Activated T-cell treated with anti-CD3 and anti-CD28 coated beads, Interleukin-2, amount 50 U/mL, for 24 hours (primary cell): Measurements from ENCODE around the gene B4GALT5.
"Not testable (repeated sequence)": the region's sequence is repeated elsewhere in the genome, so short reads cannot be mapped to it uniquely, and the experiment has no call there.

Experiments
- DNase-seq: peaks from one replicate; pipeline ENCODE4 v3.0.0-alpha.2; 2020
- H3K27ac Mint-ChIP-seq: 2 replicates; pipeline ENCODE4 v1.8.0; 2020; ENCODE audit warnings: mild to moderate bottlenecking, mixed read lengths
- H3K27me3 Mint-ChIP-seq: 2 replicates; pipeline ENCODE4 v1.8.0; 2020; ENCODE audit warnings: mixed read lengths
- H3K36me3 Mint-ChIP-seq: 2 replicates; pipeline ENCODE4 v1.8.0; 2020; ENCODE audit warnings: low read depth, mixed read lengths
- H3K4me1 Mint-ChIP-seq: 2 replicates; pipeline ENCODE4 v1.8.0; 2020; ENCODE audit warnings: low read depth, mixed read lengths
- H3K4me3 Mint-ChIP-seq: 2 replicates; pipeline ENCODE4 v1.8.0; 2020; ENCODE audit warnings: mild to moderate bottlenecking, moderate library complexity, mixed read lengths
- H3K9me3 Mint-ChIP-seq: 2 replicates; pipeline ENCODE4 v1.8.0; 2020; ENCODE audit warnings: mixed read lengths

Gene B4GALT5

GRCh38 chr20:49748525-49748838 lies 34.8 kb upstream of the B4GALT5 start:
- Mint-ChIP-seq H3K36me3 (no peaks in the 10 kb centered on the region), H3K27ac (no peak overlapping the region), H3K27me3 (no peaks in the 10 kb centered on the region), H3K4me1 (peaks cover 8% of the 10 kb centered on the region), H3K9me3 (no peaks in the 10 kb centered on the region), H3K4me3 (no peak overlapping the region)
- DNase-seq: no peak

GRCh38 chr20:49747707-49748524 lies 34.2 kb upstream of the B4GALT5 start:
- no peak for DNase-seq
- Mint-ChIP-seq H3K27ac (no peak overlapping the region), H3K27me3 (no peaks in the 10 kb centered on the region), H3K9me3 (no peaks in the 10 kb centered on the region), H3K4me1 (peaks cover 8% of the 10 kb centered on the region), H3K36me3 (no peaks in the 10 kb centered on the region), H3K4me3 (no peak overlapping the region)

- no peak for DNase-seq
- Mint-ChIP-seq H3K36me3 (no peaks in the 10 kb centered on the region), H3K9me3 (no peaks in the 10 kb centered on the region), H3K27ac (no peak overlapping the region), H3K4me3 (no peak overlapping the region), H3K27me3 (no peaks in the 10 kb centered on the region), H3K4me1 (no peaks in the 10 kb centered on the region)
These were observed 29.3 kb upstream of the B4GALT5 start for GRCh38 chr20:49742948-49743347.

GRCh38 chr20:49741977-49742376 lies 28.3 kb upstream of the B4GALT5 start:
- no peak for DNase-seq
- Mint-ChIP-seq H3K27ac (no peak overlapping the region), H3K27me3 (no peaks in the 10 kb centered on the region), H3K36me3 (no peaks in the 10 kb centered on the region), H3K4me1 (no peaks in the 10 kb centered on the region), H3K4me3 (no peak overlapping the region), H3K9me3 (no peaks in the 10 kb centered on the region)

GRCh38 chr20:49740807-49741206 lies 27.1 kb upstream of the B4GALT5 start:
- Mint-ChIP-seq H3K4me1 (no peaks in the 10 kb centered on the region), H3K4me3 (no peak overlapping the region), H3K27ac (no peak overlapping the region), H3K9me3 (no peaks in the 10 kb centered on the region), H3K36me3 (no peaks in the 10 kb centered on the region), H3K27me3 (no peaks in the 10 kb centered on the region)
- no peak for DNase-seq

GRCh38 chr20:49739042-49739441 lies 25.4 kb upstream of the B4GALT5 start:
- no peaks in the 10 kb centered on the region for H3K9me3 Mint-ChIP-seq
- no peak overlapping the region for H3K4me3 Mint-ChIP-seq
- no peak for DNase-seq
- H3K27ac Mint-ChIP-seq: no peak overlapping the region
- no peaks in the 10 kb centered on the region for H3K36me3 Mint-ChIP-seq
- no peaks in the 10 kb centered on the region for H3K4me1 Mint-ChIP-seq
- no peaks in the 10 kb centered on the region for H3K27me3 Mint-ChIP-seq

GRCh38 chr20:49737260-49737659 lies 23.6 kb upstream of the B4GALT5 start:
- Mint-ChIP-seq H3K4me1 (no peaks in the 10 kb centered on the region), H3K27me3 (no peaks in the 10 kb centered on the region), H3K27ac (no peak overlapping the region), H3K36me3 (no peaks in the 10 kb centered on the region), H3K4me3 (no peak overlapping the region), H3K9me3 (no peaks in the 10 kb centered on the region)
- DNase-seq: no peak

- Mint-ChIP-seq H3K9me3 (no peaks in the 10 kb centered on the region), H3K4me1 (peaks cover 5% of the 10 kb centered on the region), H3K36me3 (no peaks in the 10 kb centered on the region), H3K27me3 (no peaks in the 10 kb centered on the region), H3K27ac (no peak overlapping the region), H3K4me3 (no peak overlapping the region)
- DNase-seq: no peak
These were observed 16.1 kb upstream of the B4GALT5 start for GRCh38 chr20:49729780-49730179.

GRCh38 chr20:49727894-49728885 lies 14.5 kb upstream of the B4GALT5 start:
- Mint-ChIP-seq H3K9me3 (no peaks in the 10 kb centered on the region), H3K27me3 (no peaks in the 10 kb centered on the region), H3K4me3 (no peak overlapping the region), H3K36me3 (no peaks in the 10 kb centered on the region), H3K27ac (no peak overlapping the region), H3K4me1 (peaks cover 11% of the 10 kb centered on the region)
- no peak for DNase-seq

- H3K4me1 Mint-ChIP-seq: peaks cover 11% of the 10 kb centered on the region
- H3K36me3 Mint-ChIP-seq: no peaks in the 10 kb centered on the region
- DNase-seq: no peak
- H3K27ac Mint-ChIP-seq: no peak overlapping the region
- H3K4me3 Mint-ChIP-seq: no peak overlapping the region
- no peaks in the 10 kb centered on the region for H3K9me3 Mint-ChIP-seq
- no peaks in the 10 kb centered on the region for H3K27me3 Mint-ChIP-seq
These were observed 13.8 kb upstream of the B4GALT5 start for GRCh38 chr20:49727478-49727877.

GRCh38 chr20:49725694-49726093 lies 12.0 kb upstream of the B4GALT5 start:
- H3K36me3 Mint-ChIP-seq: no peaks in the 10 kb centered on the region
- DNase-seq: no peak
- no peak overlapping the region for H3K4me3 Mint-ChIP-seq
- peaks cover 11% of the 10 kb centered on the region for H3K4me1 Mint-ChIP-seq
- no peaks in the 10 kb centered on the region for H3K27me3 Mint-ChIP-seq
- no peak overlapping the region for H3K27ac Mint-ChIP-seq
- H3K9me3 Mint-ChIP-seq: no peaks in the 10 kb centered on the region

GRCh38 chr20:49725224-49725606 lies 11.5 kb upstream of the B4GALT5 start:
- not testable (repeated sequence) for H3K9me3 Mint-ChIP-seq, H3K27me3 Mint-ChIP-seq, DNase-seq, H3K27ac Mint-ChIP-seq, H3K36me3 Mint-ChIP-seq, H3K4me3 Mint-ChIP-seq
- H3K4me1 Mint-ChIP-seq: peaks cover 11% of the 10 kb centered on the region

- Mint-ChIP-seq H3K27me3 (no peaks in the 10 kb centered on the region), H3K27ac (no peak overlapping the region), H3K4me3 (no peak overlapping the region), H3K36me3 (no peaks in the 10 kb centered on the region), H3K4me1 (peaks cover 11% of the 10 kb centered on the region), H3K9me3 (no peaks in the 10 kb centered on the region)
- DNase-seq: no peak
These were observed 10.9 kb upstream of the B4GALT5 start for GRCh38 chr20:49724408-49725223.

GRCh38 chr20:49723758-49724157 lies 10.1 kb upstream of the B4GALT5 start:
- H3K36me3 Mint-ChIP-seq, DNase-seq, H3K9me3 Mint-ChIP-seq, H3K4me3 Mint-ChIP-seq, H3K27ac Mint-ChIP-seq, H3K27me3 Mint-ChIP-seq: not testable (repeated sequence)
- peaks cover 11% of the 10 kb centered on the region for H3K4me1 Mint-ChIP-seq
